ENCODE results near the gene C2orf42. TPM values are rescaled to one million over a fixed set of nuclear protein-coding genes. Genes with fewer than 3 reads are reported as not detected.
A peak's percentile ranks its signal among the peaks of the same experiment; 100 is the strongest.
"Not testable (repeated sequence)": the region's sequence is repeated elsewhere in the genome, so short reads cannot be mapped to it uniquely, and the experiment has no call there.

The C2orf42 gene
- 9.9 TPM for polyA plus RNA-seq (2013, experiment 1 of 2; ENCODE audit: insufficient read length)
- 10.6 TPM for polyA plus RNA-seq (2013, experiment 2 of 2; ENCODE audit: insufficient read length)

DNA sequence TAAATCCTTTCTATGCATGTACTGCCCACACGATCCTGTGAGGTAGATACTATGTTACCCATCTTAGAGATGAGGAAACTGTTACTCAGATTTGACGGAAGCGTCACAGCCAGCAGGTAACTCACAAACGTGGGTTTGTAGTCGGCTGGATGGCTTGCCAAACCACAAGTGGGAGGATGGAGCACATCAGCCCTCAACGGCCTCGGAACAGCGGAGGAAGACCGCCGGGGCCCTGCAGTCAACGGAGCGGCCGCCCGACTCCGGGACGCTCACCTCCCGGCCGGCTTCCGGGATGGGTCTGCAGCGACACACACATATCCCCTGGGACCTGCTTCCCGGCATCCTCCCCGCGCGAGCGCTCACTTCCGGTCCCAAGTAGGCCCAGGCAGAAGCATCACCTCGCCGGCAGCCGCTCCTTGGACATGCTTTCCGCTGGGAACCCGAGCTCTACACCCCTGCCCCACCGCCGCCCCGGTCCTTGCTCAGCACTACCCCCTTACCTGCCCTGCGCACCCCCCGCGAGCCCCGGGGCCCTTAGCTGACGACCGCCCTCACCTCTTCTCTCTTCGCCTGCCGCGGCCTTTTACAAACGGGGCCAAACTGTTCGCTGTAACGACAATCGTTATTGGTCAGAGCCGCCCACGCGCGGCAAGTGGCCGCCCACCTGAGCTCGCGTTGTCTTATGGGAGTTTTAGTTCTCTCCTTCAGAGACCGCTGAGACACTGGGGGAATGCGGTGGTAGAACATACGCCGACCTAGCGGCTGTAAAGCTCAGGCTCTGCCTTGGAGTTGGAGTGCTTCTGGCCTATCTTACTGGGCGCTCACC, at the start of gene C2orf42:
Gene C2orf42, minus strand, starts transcription at position 602 of the 826 bp plus-strand sequence. CDS start 9,034 bp downstream, outside the sequence.
- DNase-seq = peak; percentile 98

DNA sequence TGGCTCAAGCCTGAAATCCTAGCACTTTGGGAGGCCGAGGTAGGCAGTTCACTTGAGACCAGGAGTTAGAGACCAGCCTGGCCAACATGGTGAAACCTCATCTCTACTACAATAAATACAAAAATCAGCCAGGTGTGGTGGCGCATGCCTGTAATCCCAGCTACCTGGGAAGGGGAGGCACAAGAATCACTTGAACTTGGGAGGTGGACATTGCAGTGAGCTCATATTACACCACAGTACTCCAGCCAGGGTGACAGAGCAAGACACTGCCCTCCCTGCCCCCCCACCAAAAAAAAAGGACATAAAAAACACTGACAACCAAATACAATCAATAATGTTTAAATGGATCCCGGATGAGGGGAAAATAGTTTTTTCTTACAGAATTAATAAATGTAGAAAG, 49.8 kb upstream of the C2orf42 start:
- DNase-seq = no peak

DNA sequence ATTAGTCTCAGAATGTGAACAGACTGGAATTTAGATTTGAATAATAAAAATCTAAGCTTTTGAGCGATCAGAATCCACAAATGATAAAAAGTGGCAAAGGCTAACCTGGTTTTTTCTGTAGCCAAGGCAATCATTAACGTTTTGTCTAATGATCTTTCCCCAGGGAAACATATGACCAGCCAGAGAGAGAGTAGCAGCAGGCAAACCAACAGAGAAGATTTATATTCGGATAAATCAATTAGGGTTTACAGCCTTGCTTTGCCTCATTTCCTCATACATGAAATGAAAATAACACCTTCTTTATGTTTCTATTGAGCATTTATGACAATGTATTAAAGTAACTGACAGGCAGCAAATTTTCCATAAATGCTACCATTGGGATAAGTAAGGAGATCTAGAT, 43.1 kb upstream of the C2orf42 start:
- no peak for DNase-seq

DNA sequence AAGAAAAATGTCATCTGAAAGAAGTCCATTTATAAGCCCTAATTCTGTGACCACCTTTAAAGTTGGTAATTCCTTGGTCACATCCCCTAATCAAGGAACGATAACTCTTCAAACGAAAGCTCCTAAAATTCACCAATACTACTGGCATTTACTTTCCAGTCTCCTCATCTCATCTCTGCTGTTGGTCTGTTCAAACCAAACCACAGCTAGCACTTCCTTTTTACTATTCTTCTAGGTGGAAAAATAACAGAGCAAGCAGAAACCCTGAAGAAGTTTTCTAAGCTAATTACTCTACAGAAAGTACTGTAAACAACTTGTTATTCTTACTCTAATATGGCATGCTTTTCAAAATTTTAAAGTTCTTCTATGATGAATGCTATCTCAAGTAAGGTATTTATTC, 36.0 kb upstream of the C2orf42 start:
- no peak for DNase-seq

DNA sequence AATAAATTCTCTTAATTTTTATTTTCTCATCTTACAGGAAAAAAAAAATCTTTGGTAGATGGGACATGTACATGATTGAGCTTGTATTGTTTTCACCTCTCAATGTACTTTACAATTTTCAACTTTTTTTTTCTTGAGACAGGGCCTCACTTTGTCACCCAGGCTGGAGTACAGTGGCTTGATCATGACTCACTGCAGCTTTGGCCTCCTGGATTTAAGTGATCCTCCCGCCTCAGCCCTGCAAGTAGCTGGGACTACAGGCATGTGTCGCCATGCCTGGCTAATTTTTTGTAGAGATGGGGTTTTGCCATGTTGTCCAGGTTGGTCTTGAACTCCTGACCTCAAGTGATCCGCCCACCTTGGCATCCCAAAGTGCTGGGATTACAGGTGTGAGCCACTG, 32.5 kb upstream of the C2orf42 start:
- not testable (repeated sequence) for DNase-seq

DNA sequence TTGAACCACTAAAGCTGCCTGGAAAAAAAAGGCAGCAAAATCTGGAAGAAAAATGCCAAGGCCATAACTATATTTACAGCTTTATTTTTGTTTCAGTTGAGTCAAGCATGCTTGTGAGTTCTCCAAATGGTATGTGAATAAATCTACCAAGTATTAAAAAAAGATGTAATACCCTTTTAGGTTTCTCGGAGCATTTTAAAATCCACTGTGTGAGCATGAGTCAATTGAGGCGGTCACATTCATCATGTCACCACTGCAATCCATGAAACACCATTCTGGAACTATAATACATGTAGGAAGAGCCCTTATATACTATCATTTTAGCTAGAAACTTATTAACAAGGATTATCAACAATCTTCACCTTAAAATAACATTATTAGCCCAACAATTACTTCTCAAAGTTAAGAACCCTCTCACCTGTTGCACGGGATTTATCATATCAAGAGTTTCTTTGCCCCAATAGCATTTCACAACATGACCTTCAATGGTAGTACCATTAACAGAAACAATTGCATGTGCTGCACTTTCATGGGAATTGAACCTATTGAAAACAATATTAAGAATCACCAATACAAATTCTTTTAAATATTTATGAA, 24.2 kb upstream of the C2orf42 start:
- peak; percentile 96 for DNase-seq

DNA sequence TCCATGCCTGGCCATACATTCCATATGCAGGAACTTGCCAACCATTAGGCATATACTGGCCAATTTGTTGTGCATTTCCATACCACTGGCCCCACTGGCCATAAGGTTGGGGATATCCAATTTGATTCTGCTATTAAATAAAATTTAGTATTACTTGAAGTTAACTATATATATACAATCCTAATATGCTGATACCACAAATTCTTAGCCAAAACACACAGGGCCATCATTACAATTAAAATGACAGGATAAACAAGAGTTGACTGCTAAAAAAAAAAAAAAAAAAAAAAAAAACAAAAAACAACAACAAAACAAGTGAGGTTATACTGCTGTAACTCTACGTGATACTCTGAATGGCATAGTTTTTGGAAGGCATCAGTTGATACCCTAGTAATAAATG, 23.5 kb upstream of the C2orf42 start:
- no peak for DNase-seq

DNA sequence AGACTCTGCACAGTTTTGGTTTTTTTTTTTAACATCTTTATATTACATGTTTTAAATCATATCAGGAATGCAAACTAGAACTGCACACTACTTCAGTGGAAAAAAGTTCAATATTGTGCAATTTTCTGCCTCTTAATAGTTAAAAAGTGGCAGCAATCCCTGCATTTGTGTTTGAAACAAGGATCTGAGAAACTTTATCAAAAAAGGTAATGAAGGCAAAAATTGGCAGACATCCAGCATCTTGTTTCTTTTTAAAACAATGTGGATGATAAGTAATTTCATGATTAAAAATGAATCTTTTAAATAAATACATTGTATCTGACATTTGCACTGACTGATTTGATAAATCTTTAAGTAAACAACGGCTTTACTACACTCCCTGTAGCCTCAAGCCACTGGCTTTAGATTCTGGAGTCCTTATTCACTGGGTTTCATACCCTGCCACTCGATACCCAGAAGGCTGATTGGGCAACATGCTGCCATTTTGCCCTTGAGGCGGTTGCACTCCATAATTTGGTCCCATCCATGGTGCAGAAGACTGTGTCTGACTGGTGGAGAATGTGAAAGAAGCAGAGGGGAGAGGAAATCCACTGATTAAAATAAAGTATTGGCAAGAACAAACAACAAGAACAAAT, 21.6 kb upstream of the C2orf42 start:
- peak; percentile 20 for DNase-seq

DNA sequence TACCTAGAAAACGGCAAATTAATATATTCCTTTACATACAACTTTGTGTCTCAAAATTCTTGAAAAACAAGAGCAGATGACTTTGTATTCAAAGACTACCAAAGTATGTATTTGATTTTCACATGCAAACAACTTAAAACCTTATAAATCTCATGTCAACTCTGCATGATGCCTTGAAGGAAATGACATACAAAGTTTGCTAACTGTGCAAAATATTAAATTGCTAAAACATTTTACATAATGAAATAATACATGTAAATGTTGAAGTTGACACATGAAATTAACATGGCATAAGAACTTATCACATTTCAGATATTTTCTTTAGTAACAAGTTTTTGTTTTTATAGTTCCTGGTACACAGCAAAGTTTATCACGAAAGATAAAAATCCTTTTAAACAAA, 20.8 kb upstream of the C2orf42 start:
- no peak for DNase-seq

DNA sequence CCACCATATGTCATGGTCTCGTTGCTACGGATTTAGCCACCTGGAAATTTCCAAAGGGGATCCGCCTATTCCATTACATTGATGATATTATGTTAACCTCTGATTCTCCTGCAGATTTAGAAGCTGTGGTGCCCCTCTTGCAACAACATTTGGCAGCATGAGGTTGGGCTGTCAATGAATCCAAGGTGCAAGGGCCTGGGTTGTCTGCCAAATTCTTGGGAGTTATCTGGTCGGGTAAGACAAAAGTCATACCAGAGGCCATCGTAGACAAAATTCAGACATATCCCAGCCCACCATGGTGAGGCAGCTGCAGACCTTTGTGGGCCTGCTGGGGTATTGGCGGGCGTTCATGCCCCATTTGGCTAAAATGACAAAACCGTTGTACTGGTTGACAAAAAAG, 13.6 kb upstream of the C2orf42 start:
- no peak for DNase-seq

DNA sequence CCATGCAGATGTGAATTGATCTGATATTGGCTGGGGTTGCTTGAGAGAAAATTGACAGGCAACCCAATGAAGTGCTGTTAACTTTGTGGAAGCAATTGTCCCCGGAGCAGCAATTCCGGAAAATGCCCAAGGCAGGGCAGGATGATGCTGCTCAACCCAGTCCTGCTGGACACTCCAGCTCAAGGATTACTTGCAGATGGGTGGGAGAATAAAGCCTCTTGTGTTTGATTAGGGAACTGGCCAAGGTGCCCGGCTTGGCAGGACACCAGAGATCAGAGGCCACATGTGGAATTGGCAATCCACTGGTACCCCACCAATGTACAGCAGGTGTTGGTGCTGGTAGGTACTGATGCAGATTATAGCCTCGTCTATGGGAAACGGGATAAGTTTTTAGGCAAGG, 12.3 kb upstream of the C2orf42 start:
- no peak for DNase-seq

DNA sequence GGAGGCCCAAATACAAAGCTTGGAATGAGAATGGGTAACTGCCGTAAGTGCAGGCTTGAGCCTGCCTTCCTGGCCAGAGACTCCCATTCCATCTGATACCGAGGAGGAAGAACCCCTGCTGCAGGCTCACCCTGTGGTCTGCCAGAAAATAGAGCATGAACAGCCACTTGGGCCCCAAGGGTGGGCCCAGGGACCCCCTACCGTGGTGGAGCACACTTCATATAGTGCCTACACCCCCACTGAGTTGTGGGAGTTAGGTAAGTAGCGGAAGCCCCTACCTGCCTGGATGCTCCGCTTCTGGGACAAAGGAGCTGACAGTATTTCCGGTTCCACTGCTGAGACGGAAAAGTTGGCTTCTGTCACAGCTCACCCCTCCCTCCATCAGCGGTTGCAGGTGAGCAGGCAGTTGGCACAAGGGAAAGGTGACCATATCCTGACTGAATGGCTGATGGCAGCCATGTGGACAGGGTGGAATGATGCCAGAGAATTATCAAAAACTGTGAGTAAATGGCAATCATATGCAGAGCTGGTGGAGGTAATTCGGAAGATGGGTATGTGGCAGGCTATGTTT, 11.5 kb upstream of the C2orf42 start:
- DNase-seq = no peak

DNA sequence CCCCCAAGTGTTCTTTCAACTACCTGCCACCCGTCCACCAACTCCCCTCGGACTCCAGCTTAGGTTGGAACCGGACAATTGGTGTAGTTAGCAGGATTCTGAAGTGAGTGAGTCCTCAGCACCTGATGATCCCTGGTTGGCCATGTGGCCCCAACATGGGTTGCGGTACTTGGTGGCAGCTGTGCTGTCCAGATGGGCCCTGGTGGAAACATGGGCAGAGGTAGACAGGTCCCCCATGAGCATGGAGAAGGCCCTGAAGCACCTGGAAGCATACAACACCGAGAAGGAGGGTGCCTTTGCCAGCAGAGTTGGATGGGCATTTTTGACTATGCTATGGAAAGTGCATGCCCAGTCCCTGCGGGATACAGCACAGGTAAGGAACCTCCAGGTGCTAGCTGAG, 11.0 kb upstream of the C2orf42 start:
- DNase-seq = no peak

DNA sequence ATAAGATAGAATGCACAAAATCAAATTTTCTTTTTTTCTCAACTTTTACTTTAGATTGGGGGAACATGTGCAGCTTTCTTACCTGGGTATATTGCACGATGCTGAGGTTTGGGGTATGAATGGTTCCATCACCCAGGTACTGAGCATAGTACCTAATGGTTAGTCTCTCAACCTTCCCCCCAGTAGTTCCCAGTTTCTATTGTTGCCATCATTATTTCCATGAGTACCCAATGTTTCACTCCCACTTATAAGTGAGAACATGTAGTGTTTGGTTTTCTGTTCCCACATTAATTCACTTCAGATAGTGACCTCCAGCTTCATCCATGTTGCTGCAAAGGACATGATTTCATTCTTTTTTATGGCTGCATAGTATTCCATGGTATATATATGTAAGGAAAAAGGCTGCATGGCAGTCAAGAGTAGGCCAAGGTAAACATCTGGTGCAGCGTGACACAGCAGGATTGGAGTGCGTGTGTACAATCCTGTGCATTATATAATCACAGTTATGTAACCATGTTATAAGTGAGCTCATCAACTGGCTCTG, 10.5 kb upstream of the C2orf42 start:
- no peak for DNase-seq

DNA sequence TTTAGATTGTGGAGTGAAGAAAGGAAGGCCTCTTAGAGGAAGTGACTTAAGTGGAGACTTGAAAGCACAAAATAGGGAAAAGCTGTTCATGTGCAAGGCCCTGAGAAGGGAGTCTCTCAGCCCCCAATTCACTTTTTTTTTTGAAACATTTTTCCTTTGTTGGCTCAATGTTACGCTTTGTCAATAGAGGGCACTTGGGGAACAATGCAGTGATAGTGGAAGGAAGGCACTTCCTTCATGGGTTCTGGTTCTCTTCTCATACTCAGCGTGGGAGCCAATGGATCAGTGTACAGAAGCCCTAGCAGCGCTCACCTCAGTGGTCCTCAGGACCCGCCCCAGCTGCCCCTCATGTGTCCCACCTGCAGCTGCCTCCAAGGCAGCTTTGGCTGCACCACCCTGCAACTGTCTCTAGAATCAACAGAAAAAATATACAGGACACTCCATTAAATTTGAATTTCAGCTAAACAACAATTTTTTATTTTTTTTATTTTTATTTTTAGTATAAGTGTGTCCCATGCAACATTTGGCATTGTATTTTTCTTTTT, 8.6 kb upstream of the C2orf42 start:
- DNase-seq = no peak

DNA sequence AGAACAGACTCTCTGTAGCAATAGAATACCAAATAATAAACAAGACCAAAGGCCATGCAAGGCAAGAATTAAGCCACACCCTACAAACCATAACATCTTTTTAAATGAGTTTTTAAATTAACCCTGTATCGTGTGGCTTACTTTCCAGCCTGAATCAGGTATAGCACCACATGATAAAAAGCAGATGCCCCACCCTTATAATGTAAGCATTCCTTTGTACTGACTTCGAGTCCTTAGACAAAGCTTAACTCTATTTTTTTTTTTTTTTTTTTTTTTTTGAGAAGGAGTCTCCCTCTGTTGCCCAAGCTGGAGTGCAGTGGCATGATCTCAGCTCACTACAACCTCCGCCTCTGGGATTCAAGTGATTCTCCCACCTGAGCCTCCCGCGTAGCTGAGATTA, 1.7 kb upstream of the C2orf42 start:
- DNase-seq = no peak

DNA sequence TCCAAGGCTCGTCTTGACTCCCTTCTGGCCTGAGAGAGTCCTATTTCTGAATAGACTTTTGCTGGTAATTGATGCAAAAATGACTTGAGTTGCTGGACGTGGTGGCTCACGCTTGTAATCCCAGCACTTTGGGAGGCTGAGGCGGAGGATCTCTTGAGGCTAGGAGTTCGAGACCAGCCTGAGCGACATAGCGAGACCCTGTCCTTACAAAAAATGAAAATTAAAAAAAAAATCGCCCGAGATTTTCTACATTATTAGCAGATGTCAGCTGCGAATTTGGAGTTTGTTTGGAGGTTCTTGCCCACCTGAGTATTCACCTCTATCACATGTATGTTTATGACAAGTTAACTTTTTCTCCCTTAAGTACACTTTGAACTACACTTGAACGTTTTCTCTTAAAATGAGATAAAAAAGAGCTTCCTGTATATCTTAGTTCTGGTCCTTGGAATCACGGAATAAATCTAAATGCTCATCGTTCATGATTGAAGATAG, 471 bp upstream of the C2orf42 start:
- no peak for DNase-seq

DNA sequence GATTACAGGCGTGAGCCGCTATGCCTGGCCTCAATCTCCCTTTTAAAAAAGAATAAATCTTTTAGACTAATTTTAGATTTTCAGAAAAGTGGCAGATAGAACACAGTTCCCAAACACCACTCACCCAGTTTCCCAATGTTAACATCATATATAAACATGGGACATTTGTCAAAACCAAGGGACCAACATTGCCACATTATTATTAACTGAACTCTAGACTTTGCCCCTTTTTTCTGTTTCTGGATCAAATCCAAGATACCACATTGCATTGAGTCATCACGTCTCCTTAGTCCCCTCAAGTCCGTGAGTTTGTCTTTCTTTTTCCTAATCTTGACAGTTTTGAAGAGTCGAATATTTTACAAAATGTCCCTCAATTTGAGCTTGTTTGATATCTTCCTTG, 2.4 kb downstream of the C2orf42 start:
- DNase-seq = no peak

DNA sequence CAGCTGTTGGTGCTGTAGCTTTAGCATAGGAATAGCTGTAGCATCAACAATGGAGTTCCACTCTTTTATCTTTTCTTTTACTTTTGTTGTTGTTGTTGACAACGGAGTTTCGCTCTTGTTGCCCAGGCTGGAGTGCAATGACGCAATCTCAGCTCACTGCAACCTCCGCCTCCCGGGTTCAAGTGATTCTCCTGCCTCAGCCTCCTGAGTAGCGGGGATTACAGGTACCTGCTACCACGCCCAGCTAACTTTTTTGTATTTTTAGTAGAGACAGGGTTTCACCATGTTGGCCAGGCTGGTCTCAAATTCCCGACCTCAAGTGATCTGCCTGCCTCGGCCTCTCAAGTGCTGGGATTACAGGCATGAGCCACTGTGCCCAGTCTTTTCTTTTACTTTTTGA, 3.6 kb downstream of the C2orf42 start:
- not testable (repeated sequence) for DNase-seq

DNA sequence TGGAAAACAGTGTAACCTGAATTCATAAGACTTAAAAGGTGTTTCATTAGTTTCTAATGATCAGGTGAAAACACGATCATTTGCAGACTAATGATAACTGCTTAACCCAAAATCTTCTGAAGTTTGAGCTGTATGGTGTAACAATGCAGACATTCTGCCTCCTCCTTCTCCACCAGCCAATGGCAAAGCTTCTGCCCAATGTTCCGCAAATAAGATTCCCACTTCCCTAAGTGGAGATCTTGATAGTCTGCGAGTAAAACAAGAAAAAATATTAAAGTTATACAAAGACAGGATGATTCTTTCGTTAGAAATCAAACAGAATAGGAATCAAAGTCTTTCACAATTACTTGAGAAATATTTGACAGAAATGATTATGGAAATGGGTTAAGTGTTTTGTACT, 8.1 kb downstream of the C2orf42 start:
- no peak for DNase-seq

DNA sequence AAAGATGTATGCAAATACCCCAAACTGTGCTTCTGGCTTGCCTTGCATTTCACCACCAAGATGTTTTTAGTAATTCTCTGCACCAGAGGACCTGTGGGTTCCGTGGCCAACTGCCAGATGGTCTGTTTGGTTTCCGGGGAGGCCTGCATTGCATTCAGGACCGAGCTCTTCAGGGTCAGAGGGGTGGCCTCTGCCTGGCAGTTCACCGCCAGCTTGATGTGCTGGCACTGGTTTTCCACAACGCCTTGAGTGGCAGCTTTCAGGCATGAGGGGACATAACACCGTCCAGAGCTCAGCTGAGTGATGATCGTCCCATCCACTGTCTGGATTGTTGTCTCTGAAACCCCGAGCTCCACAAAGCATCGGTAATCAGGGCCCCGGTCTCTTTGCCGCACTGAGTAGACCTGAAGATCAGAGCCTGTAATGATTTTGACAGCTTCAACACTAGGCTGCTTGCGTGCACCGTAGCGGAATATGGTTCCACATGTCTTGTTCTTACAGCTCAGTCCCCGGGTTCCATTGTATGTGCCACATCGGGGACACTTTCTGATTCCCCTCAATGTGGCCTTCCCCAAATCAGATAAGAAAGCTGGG, 9.4 kb downstream of the C2orf42 start:
- DNase-seq = no peak

DNA sequence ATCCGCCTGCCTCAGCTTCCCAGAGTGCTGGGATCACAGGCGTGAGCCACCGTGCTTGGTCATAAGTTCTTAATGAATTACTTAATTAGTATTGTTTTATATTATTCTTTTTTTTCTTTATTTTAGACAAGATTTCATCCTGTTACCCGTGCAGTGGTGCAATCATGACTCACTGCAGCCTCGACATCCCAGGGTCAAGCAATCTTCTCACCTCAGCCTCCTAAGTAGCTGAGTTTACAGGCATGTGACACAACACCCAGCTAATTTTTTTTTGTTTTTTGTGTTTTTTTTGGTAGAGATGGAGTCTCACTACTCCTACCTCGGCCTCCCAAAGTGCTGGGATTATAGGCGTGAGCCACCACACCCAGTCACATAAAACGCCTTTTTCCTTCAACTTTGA, 17.3 kb downstream of the C2orf42 start:
- no peak for DNase-seq
